Measurements from ENCODE around the gene RPN1.

The RPN1 gene

DNA sequence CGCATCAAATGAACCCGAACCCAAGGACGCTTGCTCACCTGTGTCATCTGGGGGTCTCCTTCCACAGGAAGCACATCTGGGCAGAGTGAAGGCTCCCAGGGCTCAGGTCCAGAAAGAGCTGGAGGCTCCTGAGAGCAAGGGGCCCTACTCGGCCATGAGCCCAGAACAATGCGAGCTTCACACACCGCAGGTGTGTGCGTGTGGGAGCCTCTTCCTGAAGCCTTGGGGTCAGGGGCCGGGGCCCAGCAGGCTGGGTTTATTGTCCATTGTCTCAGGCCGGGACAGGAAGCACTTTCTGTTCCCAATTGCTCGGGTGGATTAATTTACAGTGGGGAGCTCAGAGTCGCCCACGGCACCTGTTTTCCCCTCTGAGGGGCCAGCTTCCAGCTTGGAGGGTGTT, 74.8 kb downstream of the RPN1 start:
- DNase-seq (ENCODE audit: low spot score) = no peak
- in situ Hi-C loops (cut with MboI; ENCODE audit: low pct_unique_long_range_greater_than_20kb, low sequenced_read_pairs, unreplicated experiment) = no loop called here
- TF ChIP-seq CTCF (IDR thresholded peaks at IDR 0.05; ENCODE audit: extremely low read depth, insufficient read depth, missing control alignments) = no peak

- no peak for DNase-seq (ENCODE audit: low spot score)
- in situ Hi-C loops (cut with MboI; ENCODE audit: low pct_unique_long_range_greater_than_20kb, low sequenced_read_pairs, unreplicated experiment) = no loop called here
- TF ChIP-seq CTCF (IDR thresholded peaks at IDR 0.05; ENCODE audit: extremely low read depth, insufficient read depth, missing control alignments) = no peak
Measured at GRCh38 chr3:128573707-128574162, 76.9 kb downstream of the RPN1 start.

- no peak for TF ChIP-seq CTCF (IDR thresholded peaks at IDR 0.05; ENCODE audit: extremely low read depth, insufficient read depth, missing control alignments)
- in situ Hi-C loops (cut with MboI; ENCODE audit: low pct_unique_long_range_greater_than_20kb, low sequenced_read_pairs, unreplicated experiment) = no loop called here
- no peak for DNase-seq (ENCODE audit: low spot score)
Measured at GRCh38 chr3:128573160-128573559, 77.5 kb downstream of the RPN1 start.

DNA sequence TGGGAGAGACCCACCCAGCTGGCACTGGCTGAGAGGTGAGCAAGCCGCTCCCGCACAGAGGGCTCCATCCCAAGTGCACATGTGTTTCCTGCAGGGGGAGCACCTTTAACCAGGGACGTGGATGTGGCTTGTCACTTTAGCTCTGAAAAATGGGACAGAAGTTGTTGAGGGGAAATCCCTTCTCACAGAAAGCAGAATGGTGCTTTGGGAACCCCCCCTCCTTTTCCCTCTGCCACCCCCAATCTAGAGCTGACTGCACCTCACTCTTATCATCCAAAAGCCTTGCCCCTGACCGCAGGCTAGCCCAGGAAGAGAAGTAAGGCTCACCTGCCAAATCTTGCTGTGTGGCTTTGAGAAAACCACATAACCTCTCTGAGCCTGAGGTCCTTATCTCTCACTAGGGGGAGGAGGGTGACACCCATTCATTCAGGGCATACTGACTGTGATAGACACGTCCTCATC, 77.9 kb downstream of the RPN1 start:
- DNase-seq (ENCODE audit: low spot score) = peak; percentile 67
- in situ Hi-C loops (cut with MboI; ENCODE audit: low pct_unique_long_range_greater_than_20kb, low sequenced_read_pairs, unreplicated experiment) = no loop called here
- peak; percentile 33 for TF ChIP-seq CTCF (IDR thresholded peaks at IDR 0.05; ENCODE audit: extremely low read depth, insufficient read depth, missing control alignments)

GRCh38 chr3:128572013-128572412, 78.6 kb downstream of the RPN1 start:
- TF ChIP-seq CTCF (IDR thresholded peaks at IDR 0.05; ENCODE audit: extremely low read depth, insufficient read depth, missing control alignments) = no peak
- in situ Hi-C loops (cut with MboI; ENCODE audit: low pct_unique_long_range_greater_than_20kb, low sequenced_read_pairs, unreplicated experiment) = no loop called here

More at GRCh38 chr3:128572013-128572412, 78.6 kb downstream of the RPN1 start:
- DNase-seq (ENCODE audit: low spot score) = no peak
